HG03045 (cell line): ENCODE data around the gene CCND2.
A peak's percentile ranks its signal among the peaks of the same experiment; 100 is the strongest.

Source experiments
- ATAC-seq: cut with Tn5 transposase; IDR thresholded peaks from one replicate; pipeline ENCODE4 v1.9.1; 2021; ENCODE audit warnings: mild to moderate bottlenecking, moderate library complexity; ENCODE audit not compliant: unreplicated experiment

Gene CCND2

DNA sequence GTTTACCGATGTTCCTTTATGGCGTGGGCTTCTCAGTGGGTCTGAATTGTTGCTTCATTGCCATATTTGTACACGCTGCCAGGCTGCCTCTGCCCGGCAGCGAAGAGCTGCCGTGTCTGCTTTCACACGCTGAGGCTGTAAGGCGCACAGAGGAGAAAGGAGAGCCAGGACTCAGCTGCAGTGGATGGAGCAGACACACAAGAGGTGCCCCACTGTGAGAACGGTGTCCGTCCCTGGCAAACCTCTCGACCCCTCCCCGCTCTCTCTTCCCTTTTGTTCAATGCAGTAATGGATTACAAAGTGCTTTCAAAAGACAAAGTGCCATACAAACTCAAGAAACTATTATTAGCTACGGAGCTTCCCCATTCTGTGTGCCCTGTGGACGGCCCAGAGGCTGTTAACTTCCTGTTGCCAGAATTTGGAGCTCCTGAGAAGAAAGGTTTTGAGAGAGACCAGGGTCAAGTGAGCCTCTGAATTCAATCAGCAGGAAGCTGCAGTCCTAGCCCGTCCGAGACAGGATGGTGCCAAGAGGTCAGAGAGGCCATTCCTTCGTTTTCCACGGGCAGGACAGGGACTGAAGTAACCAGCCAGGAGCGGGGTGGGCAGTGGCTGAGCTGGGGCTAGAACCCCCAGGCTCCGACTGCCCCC lies 15.8 kb downstream of the CCND2 start:
- no peak for ATAC-seq

DNA sequence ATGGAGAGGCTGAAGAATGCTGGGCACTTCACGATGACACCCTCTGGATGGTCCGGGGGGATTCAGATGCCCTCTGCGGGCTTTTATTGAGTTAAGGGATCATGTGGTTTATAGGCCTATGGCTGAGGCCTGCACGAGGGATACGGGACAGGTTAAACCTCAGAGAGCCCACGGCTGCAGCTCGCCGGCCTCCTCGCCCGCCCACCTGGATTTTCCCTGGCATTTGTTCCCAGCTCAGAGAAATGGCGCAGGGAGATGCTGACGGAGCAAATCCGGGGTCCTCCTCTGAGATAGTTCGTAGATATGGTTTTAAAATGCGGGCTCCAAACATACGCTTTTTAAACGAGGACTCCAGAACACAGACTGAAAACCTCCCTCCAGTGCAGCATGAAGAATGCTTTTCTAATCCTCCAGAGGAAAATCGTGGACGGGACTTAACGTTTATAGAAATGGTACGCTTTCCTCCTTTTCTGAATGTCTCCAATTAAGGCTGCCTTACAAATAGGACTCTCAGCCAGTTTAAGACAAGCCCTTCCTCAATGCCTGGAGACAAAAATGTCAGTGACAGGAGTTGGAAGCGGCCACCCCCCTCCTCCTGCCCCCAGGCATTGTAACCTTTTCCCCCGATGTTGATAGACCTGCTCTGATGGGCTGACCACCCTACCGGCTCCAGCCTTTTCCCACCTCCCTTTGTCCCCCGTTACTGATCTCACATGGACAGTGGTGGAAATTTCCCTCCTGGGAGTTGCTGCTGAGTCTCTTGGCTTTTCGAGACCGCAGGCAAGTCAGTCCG lies 16.6 kb downstream of the CCND2 start:
- ATAC-seq: no peak

DNA sequence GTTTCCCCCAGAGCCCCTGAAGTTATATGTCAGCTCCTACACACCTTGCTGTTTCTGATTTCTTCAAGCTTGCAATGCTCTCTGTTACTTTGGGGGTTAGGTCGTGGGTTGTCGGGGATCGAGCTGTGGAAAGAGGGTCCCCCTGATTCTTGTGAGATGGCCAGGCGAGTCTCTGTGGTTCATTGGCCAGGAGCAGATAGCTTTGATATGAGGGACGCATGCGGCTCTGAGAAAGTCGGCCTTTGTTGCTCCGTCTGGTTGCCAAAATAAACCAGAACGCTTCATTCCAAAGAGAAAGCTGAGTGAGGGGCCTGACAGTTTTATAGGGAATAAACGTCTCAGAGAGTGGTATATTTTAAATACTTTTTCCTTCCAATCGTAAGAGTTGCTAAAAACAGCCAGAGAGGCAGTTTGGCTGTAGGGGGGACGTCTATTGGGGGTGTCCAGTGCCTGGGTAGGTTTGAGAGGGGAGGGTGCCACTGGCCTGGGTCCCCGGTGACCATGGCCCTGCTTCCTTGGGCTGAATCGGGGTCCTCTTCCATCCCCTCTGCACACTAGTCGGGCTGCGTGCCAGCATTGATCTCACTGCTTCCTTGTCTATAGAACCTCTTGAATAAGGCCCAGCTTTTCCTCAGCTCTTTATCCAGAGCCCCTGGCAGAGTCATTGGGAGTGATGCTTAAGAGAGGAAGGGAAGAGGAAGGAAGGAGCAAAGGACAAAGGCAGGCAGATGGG lies 18.9 kb downstream of the CCND2 start:
- no peak for ATAC-seq

DNA sequence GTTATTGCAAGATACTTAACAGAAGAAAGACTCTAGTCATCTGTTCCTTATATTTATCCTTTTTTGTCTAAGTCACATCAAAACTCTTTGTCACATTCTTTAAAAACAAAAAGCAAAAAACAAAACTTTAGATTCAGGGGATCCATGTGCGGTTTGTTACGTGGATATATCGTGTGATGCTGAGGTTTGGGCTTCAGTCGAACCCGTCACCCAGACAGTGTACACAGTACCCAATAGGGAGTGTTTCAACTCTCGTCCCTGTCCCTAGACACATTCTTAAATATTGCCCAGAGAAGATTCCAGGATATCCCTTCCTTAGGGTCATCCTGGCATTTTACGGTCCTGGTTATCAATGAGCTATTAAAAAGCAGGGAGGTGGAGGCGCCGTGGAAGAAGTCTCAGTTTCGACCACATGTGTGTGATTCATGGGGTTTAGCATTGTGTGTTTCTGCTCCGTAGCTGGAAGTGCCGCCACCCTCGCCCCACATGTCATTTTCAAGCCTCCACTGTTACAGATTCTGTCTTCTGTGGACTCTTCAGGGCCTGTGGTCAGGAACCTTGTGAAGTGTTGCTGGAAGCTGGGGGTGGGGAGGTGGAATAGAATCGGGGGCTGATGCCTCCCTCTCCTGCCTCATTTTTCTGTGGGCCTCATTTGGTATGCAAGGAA lies 19.9 kb downstream of the CCND2 start:
- no peak for ATAC-seq

DNA sequence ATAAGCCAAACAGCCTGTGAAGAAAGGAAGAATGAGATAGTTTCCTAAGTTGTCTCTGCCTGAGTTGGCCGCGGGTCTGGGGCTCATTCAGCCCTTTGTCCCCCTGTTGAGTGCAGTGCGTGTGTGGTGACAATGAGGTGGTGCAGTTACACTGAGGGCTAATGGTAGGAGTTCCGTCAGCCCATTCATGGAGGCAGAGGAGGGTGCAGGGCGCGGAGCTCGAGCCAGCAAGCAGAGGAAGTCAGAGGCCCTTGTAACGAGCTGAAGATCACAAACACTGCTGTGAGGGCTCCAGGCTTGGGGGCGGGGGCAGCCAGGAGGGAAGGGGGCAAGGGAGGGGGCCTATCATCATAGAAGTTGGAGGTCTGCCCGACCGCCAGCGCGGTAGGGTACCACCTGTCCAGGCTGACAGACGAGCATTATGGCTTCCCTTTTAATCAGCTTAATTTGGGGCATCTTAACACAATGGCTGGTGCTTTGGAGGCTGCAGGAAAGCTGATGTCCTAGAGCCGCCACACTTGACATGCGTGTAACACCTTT lies 20.5 kb downstream of the CCND2 start:
- ATAC-seq: no peak

DNA sequence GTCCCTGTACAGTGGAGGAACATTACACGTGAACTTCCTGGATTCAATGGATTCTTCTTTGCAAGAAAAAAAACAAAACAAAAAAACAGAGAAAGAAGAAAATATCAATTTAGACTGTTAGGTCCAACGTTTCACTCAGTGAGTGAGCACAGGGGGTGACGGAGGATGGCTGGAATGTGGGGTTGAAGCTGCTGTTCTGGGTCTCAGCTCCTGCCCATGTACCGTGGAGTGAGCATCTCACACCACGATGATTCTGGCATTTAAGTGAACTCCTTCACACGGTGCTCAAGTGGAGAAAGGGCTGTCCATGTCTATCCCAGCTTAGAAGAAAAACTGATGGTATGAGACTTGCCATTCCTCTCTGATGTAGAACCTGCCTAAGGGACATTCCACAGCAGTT lies 23.2 kb downstream of the CCND2 start:
- no peak for ATAC-seq

DNA sequence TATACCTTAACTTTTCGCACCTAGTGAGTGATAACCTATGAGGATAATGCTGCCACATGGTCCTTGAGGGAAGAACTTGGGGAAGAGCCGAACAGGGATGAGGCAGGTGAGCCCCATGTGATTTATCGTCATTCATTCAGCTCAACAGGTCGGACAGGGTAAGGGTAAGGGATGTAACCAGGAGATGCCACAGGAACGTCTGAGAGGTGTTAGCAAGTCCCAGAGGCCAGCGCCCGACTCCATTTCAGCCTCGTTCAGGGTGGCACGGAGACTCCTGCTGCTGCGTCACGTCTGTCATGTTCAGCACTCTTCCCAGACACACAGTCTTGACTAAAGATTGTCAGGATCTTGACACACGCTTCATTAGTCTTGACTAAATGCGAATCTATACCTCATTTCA lies 24.1 kb downstream of the CCND2 start:
- ATAC-seq: no peak

DNA sequence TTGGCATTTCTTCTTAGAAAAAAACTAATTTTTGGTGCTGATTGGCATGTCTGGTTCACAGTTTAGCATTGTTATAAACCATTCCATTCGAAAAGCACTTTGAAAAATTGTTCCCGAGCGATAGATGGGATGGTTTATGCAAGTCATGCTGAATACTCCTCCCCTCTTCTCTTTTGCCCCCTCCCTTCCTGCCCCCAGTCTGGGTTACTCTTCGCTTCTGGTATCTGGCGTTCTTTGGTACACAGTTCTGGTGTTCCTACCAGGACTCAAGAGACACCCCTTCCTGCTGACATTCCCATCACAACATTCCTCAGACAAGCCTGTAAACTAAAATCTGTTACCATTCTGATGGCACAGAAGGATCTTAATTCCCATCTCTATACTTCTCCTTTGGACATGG lies 27.3 kb downstream of the CCND2 start:
- ATAC-seq: no peak

DNA sequence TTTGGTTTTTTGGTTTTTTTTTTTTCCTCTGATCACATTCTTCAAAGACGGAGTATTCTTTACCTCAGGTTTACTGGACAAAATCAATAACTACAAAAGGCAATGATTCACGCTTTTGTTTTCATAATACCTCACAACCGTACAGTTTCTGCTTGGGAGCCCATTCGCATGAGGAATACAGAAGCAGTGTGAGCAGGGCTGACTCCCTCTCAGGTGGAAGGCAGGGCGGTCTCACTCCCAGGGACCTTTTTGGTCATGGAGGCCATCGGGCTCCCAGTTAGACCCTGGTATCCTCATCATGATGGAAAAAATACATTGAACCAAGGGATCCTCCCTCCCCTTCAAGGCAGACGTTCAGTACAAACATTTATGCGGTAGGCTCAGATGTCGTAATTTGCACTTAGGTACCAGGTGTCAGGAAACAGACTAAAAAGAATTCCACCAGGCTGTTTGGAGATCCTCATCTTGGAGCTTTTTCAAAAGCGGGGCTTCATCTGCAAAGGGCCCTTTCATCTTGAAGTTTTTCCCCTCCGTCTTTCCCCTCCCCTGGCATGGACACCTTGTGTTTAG lies 28.5 kb downstream of the CCND2 start:
- ATAC-seq: no peak

DNA sequence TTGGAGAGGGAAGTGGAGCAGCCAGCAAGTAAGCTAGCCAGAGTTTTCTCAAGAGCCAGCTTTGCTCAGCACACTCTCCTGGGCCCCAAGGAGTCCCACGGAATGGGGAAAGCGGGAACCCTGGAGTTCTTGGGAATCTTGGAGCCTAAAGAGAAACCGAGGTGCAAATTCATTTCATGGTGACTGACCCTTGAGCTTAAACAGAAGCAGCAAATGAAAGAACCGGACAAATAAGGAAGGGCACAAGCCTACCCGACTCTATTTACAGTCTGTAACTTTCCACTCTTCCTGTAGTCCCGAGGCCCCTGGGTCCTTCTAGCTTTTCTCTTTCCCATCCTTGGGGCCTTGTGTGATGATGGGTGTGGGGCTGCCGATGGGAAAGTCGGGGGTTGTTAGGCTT lies 29.3 kb downstream of the CCND2 start:
- ATAC-seq: no peak

DNA sequence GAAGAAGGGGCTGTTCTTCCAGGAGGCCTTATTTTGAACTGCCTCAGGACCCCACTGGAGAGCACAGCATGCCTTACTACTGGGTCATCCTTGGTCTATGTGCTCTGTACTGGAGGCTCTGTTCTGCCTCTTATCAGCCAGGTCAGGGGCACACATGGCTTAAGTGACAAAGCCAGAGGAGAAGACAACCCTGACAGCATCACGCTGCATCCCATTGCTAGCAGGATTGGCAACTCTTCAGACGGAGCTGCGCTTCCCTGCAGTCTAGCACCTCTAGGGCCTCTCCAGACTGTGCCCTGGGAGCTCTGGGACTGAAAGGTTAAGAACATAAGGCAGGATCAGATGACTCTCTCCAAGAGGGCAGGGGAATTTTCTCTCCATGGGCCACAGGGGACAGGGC lies 30.2 kb downstream of the CCND2 start:
- ATAC-seq: no peak

DNA sequence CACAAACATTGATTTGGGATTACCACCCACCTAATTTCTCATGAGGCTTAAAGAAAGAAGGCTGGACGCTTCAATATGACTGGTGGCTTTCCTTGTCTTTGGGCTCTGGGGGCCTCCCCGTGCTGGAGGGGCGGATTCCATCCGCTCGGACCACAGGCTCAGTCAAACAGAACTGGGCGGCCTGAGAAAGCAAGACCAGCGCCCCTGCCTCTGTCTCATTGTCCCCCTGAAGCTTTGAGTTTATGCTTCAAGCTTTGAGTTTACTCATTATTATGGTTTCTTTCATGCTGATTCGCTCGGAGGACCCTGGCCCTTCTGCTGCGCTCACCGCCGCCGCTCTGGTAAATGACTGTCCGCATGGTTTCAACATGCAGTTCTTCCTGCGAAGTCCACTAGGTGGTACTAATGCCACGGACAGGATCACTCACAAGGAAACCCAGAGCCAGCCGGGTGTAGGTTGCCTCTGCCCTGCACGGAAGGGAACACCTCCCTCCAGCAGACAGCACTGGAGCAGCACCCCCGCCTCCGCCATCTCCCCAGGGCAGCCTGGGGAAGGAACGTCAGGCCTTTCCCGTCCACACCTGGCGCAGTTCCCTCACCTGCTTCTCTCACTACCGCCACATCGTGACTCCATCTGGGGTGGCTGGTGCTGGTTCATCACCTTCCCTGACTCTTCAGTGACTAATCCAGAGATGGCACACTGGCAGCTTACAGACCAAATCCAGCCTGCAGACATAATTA lies 34.2 kb downstream of the CCND2 start:
- ATAC-seq: no peak

DNA sequence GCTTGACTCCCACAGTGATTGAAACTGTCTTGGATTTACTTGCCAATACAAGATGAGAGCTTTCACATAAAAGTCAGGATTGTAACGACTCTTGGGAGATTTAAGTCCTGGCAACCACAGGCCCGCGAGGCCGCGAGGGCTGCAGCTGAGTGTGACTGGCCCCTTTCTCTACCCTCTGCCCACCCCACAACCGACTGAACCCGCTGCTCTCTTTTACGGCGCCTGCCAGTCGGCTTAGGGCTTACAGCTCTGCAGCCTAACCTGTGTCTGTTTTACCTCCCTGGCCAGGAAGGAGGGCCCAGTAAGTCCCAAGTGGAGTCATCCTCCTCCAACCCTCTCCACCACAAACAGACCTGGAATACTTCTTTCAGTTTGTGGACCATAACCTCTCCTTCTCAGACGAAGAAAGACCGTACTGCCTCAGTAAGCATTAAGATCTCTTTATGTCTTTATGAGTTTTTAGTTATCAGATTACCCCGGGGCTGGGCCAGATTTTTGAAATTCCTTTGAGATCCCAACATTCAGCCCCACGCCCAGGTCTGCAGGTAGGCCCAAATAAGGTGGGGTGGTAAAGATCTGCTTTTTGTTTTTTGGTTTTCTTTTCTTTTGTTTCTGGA lies 34.9 kb downstream of the CCND2 start:
- ATAC-seq: no peak

DNA sequence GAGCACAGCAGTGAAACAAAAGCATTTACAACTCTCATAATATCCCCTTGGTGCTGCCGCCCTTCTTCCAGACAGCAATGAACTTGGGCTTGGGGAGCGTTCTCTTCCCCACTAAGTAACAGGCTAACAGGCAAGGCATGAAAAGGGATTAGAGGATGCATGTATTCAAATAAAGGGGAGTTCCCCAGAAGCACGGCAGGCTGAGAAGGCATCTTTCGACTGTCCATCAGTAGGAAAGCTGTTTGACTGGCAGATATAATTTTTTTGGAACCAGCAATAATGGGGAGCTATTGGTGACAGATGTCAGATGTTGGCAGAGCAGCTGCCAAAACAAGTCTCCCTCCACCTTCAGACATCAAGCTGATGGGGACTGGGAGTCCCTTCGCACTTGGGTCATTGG lies 38.2 kb downstream of the CCND2 start:
- no peak for ATAC-seq

DNA sequence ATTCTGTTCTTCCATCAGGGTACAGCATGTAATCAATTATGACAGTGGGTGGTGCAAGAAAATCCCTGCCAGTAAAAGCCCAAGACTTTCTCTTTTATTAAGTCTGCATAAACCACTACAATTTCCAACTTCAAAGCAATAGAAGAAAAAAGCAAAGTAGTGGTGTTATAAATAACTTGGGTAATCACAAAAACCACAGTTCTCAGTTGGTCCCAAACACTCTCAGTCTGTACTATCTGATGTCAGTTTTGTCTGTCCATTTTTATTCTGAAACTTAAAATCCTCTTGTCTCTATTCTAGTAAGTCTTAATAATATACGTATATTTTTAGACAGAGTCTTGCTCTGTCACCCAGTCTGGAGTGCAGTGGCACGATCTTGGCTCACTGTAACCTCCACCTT lies 38.7 kb downstream of the CCND2 start:
- ATAC-seq: no peak

DNA sequence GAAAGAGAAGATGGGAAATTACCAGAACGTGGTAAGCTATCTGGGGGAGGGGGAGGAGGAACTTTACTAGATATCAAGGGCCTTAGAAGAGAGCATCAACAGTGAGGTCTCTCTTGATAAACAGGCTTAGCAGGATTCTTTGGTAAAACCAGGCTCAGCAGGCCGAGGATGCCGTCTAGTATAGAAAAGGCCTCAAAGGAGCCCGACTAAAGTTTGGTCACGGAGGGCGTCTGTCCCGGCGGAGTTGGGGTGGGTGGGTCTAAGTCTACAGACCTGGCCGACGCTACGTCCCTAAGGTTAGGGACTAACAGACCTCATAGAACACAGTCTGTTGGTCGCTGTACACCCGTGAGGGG lies 46.9 kb downstream of the CCND2 start:
- ATAC-seq: peak; percentile 40

DNA sequence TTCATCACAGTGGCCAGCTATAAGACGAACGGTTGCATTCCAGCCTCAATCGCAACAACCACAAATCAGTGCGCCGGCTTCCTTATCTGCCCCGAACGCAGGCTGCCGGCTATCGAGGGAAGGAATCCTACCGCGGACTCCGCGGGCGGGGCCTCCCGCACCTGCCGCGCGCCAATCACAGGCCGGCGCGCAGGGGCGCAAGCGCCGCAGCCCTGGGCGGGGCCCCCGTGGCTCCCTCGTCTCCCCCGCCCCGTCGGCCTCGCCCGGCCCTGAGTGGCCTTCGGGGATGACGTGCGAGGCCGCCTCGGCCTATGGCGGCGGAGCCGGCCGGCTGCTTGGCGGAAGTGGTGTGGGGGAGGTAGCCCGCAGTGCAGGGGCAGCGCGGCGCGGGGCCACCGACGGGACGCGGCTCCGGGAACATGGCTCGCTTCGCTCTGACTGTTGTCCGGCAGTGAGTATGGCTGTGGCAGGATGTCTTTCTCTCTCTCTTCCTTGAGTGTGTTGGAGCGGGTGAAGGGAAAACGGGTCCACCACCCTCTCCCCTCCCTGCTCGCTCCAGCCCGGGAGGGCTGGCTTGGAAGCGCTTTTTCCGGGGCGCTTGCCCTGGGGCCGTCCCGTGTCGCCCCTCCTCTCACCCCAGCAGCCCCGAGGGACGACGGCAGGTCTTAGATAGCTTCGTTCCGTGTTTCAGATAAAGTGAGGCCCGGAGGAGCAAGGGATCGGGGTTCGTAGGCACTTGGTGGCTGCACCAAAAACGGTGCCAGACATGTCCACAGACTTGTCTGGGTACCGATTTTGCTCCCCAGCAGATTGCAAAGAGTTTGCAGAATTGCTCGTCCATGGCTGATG lies 47.5 kb downstream of the CCND2 start, which contains the start of gene TIGAR:
TIGAR (plus strand) TSS at position 361 of the 849 bp plus-strand sequence; CDS start at position 420, 59 bp downstream.
- peak; percentile 98 for ATAC-seq

DNA sequence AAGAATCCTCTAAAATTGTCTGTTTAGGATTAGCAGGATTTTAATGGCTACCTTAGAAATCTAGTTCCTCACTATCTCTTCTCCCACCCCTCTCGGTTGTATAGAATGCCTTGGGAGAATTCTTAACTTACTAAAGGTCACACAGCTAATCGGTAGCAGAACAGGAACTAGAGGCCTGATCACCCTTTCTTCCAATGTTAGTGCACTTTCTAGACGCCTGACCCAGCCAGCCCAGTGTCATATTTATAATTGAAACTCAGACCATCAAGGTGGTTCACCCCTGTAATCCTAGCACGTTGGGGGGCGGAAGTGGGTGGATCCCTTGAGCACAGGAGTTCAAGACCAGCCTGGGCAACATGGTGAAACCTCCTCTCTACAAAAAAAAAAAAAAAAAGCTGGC lies 49.2 kb downstream of the CCND2 start:
- no peak for ATAC-seq
